Measurements from ENCODE around the gene OAT. TPM values are rescaled to one million over a fixed set of nuclear protein-coding genes. Genes with fewer than 3 reads are reported as not detected.
"Not testable (repeated sequence)": the region's sequence is repeated elsewhere in the genome, so short reads cannot be mapped to it uniquely, and the experiment has no call there.

OAT gene
- total and polyA plus RNA-seq, 7 experiments from 2014 or later, result 29.6 to 80.0 (median 44.6) TPM

DNA sequence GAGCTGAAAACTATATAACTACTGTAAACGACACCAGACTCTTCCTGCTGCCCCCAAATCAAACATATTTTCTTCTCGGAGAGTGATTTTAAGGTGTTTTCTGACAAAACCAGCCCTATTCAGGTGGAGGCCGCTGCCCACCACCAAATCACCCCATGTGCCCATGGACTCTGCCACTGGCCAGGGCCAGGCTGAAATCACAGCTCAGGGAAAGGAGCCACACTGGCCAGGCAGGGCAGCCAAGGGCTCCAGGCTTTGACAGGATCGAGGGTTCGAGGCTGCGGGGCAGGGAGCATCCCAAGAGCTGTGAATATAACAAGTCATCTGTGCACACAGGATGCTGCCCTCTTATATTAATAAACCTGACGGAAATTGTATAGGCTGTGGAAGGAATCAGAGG lies 48.3 kb downstream of the OAT start:
- Histone ChIP-seq H3K27ac (ENCODE audit: low read depth, low read length) (no peak overlapping the region), H3K4me3 (ENCODE audit: low read length) (no peak overlapping the region), H3K9me3 (ENCODE audit: control insufficient read depth in 2 of 3, low read length in 3 of 3) (no peaks in the 10 kb centered on the region), H3K36me3 (ENCODE audit: control insufficient read depth in 2 of 3, insufficient read depth in 3 of 3, low read length in 3 of 3) (no peaks in the 10 kb centered on the region), H3K4me1 (ENCODE audit: control insufficient read depth in 2 of 2, insufficient read depth in 2 of 2, low read length in 2 of 2) (no peaks in the 10 kb centered on the region), H3K27me3 (ENCODE audit: control insufficient read depth in 2 of 2, insufficient read depth in 2 of 2, low read length in 2 of 2) (no peaks in the 10 kb centered on the region)
- ATAC-seq (no peak), DNase-seq (no peak)
- POLR2A ChIA-PET, result no interaction called here
- H3K9me3 Mint-ChIP-seq, result peaks cover 0 to 4% (median 0%) of the 10 kb centered on the region in 11 donors
- H3K4me1 Mint-ChIP-seq, result peaks cover 0 to 7% (median 0%) of the 10 kb centered on the region in 7 donors
- H3K36me3 Mint-ChIP-seq, result no peaks in the 10 kb centered on the region
- intact Hi-C loops (cut with micrococcal nuclease), result no loop called here
- no peak overlapping the region for H3K27ac Mint-ChIP-seq
- no peak overlapping the region for H3K4me3 Mint-ChIP-seq
- peaks cover 3 to 23% (median 16%) of the 10 kb centered on the region in 5 donors for H3K27me3 Mint-ChIP-seq
- CTCF ChIA-PET, result no interaction called here

DNA sequence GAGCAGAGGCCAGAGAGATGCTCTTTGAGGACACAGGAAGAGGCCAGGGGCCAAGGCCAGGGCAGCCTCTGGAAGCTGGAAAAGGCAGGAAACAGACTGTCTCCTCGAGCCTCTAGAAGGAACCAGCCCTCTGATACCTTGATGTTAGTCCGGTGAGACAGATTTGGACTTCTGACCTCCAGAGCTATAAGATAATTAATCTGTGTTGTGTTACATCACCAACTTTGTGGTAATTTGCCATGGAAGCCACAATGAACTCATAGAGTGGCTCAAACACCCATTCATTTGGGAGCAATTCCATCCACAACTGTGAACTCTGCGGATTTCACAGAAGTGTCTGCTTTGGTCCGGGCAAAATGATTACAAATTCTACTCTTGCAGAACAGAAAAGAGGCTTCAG lies 48.7 kb downstream of the OAT start:
- intact Hi-C loops (cut with micrococcal nuclease), result no loop called here
- H3K9me3 Mint-ChIP-seq, result peaks cover 0 to 4% (median 0%) of the 10 kb centered on the region in 11 donors
- H3K4me3 ChIP-seq (ENCODE audit: low read length), result no peak overlapping the region
- peaks cover 0 to 7% (median 0%) of the 10 kb centered on the region in 7 donors for H3K4me1 Mint-ChIP-seq
- no peaks in the 10 kb centered on the region for H3K27me3 ChIP-seq (ENCODE audit: control insufficient read depth in 2 of 2, insufficient read depth in 2 of 2, low read length in 2 of 2)
- DNase-seq (no peak), ATAC-seq (no peak)
- H3K27ac Mint-ChIP-seq, result no peak overlapping the region
- no peak overlapping the region for H3K4me3 Mint-ChIP-seq
- H3K9me3 ChIP-seq (ENCODE audit: control insufficient read depth in 2 of 3, low read length in 3 of 3), result no peaks in the 10 kb centered on the region
- H3K36me3 ChIP-seq (ENCODE audit: control insufficient read depth in 2 of 3, insufficient read depth in 3 of 3, low read length in 3 of 3), result no peaks in the 10 kb centered on the region
- no peaks in the 10 kb centered on the region for H3K4me1 ChIP-seq (ENCODE audit: control insufficient read depth in 2 of 2, insufficient read depth in 2 of 2, low read length in 2 of 2)
- H3K27me3 Mint-ChIP-seq, result peaks cover 3 to 23% (median 16%) of the 10 kb centered on the region in 5 donors
- no peak overlapping the region for H3K27ac ChIP-seq (ENCODE audit: low read depth, low read length)
- H3K36me3 Mint-ChIP-seq, result no peaks in the 10 kb centered on the region
- ChIA-PET POLR2A (no interaction called here), CTCF (interaction anchor here (1.1 kb wide), 1 partner anchor 375 kb away, joined by 3 read pairs; no protein-coding TSS in a partner anchor)

DNA sequence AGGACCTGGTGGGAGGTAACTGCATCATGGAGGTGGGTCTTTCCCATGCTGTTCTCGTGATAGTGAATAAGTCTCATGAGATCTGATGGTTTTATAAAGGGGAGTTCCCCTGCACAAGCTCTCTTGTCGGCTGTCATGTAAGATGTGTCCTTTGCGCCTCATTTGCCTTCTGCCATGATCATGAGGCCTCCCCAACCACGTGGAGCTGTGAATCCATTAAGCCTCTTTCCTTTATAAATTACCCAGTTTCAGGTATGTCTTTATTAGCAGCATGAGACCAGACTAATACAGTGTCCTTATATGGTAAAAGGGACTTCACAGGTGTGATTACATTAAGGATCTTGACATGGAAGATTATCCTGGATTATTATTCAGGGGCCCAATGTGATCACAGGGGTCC lies 49.2 kb downstream of the OAT start:
- H3K27ac Mint-ChIP-seq; H3K4me1 ChIP-seq (ENCODE audit: control insufficient read depth in 2 of 2, insufficient read depth in 2 of 2, low read length in 2 of 2); intact Hi-C loops (cut with micrococcal nuclease); H3K4me3 ChIP-seq (ENCODE audit: low read length); ATAC-seq; H3K27me3 ChIP-seq (ENCODE audit: control insufficient read depth in 2 of 2, insufficient read depth in 2 of 2, low read length in 2 of 2); H3K36me3 ChIP-seq (ENCODE audit: control insufficient read depth in 2 of 3, insufficient read depth in 3 of 3, low read length in 3 of 3); H3K4me1 Mint-ChIP-seq; H3K4me3 Mint-ChIP-seq; H3K36me3 Mint-ChIP-seq; H3K27ac ChIP-seq (ENCODE audit: low read depth, low read length); POLR2A ChIA-PET; H3K9me3 Mint-ChIP-seq; H3K9me3 ChIP-seq (ENCODE audit: control insufficient read depth in 2 of 3, low read length in 3 of 3); DNase-seq: not testable (repeated sequence)
- H3K27me3 Mint-ChIP-seq, result peaks cover 3 to 23% (median 16%) of the 10 kb centered on the region in 5 donors
- CTCF ChIA-PET, result interaction anchor here (0.5 to 1.1 kb wide), 3 partner anchors 11 to 635 kb away, joined by 3 to 5 read pairs (median 3); no protein-coding TSS in a partner anchor

DNA sequence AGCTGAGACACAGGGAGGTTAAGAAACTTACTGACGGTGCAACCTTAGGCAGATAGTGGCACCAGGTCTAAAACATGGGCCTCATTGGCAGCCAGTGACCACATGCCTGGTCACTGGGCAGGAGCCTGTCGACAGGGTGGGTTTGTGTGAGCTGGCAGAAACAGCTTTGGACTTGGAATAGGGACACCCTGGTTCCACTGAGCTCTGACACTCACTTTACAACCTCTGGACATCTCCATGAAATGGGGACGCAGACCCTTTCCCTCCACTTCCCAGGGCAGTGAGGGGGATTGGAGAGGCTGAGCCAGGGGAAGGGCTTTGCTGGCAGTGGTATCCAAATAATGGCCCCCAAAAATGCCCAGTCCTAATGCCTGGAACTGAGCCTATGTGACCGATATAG lies 49.7 kb downstream of the OAT start:
- ChIA-PET CTCF (interaction anchor here (0.5 to 1.1 kb wide), 3 partner anchors 10 to 634 kb away, joined by 3 to 5 read pairs (median 3); no protein-coding TSS in a partner anchor), POLR2A (no interaction called here)
- Mint-ChIP-seq H3K36me3 (no peaks in the 10 kb centered on the region), H3K4me1 (peaks cover 0 to 7% (median 0%) of the 10 kb centered on the region in 7 donors), H3K27me3 (peaks cover 3 to 23% (median 16%) of the 10 kb centered on the region in 5 donors), H3K9me3 (peaks cover 0 to 4% (median 0%) of the 10 kb centered on the region in 11 donors), H3K27ac (no peak overlapping the region), H3K4me3 (no peak overlapping the region)
- intact Hi-C loops (cut with micrococcal nuclease), result no loop called here
- H3K27ac ChIP-seq (ENCODE audit: low read depth, low read length), result no peak overlapping the region
- H3K27me3 ChIP-seq (ENCODE audit: control insufficient read depth in 2 of 2, insufficient read depth in 2 of 2, low read length in 2 of 2), result no peaks in the 10 kb centered on the region
- no peaks in the 10 kb centered on the region for H3K4me1 ChIP-seq (ENCODE audit: control insufficient read depth in 2 of 2, insufficient read depth in 2 of 2, low read length in 2 of 2)
- H3K4me3 ChIP-seq (ENCODE audit: low read length), result no peak overlapping the region
- DNase-seq (no peak), ATAC-seq (no peak)
- no peaks in the 10 kb centered on the region for H3K36me3 ChIP-seq (ENCODE audit: control insufficient read depth in 2 of 3, insufficient read depth in 3 of 3, low read length in 3 of 3)
- H3K9me3 ChIP-seq (ENCODE audit: control insufficient read depth in 2 of 3, low read length in 3 of 3), result no peaks in the 10 kb centered on the region

DNA sequence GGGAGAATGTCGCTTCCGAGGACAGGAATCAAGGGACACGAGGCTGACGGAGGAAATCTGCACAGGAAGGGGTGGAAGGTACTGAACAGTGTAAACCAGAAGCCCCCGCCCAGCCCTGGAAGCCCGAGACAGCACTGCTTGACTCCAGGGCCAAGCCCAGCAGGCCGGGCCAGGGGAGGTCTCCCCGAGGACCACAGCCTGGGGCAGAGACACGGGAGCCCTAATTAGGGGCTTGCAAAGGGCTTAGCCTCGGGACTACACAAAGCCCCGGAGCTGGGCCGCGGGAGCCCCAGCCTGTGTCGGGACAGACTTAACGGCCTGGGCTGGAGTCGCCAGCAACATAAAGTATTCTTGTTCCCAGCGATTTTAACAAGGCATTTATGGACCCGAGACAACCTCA lies 50.8 kb downstream of the OAT start:
- ChIA-PET POLR2A (no interaction called here), CTCF (no interaction called here)
- no peak for DNase-seq
- H3K9me3 Mint-ChIP-seq, result peaks cover 0 to 4% (median 0%) of the 10 kb centered on the region in 11 donors
- H3K36me3 Mint-ChIP-seq, result no peaks in the 10 kb centered on the region
- H3K36me3 ChIP-seq (ENCODE audit: control insufficient read depth in 2 of 3, insufficient read depth in 3 of 3, low read length in 3 of 3), result no peaks in the 10 kb centered on the region
- H3K27ac Mint-ChIP-seq, result no peak overlapping the region
- H3K27me3 ChIP-seq (ENCODE audit: control insufficient read depth in 2 of 2, insufficient read depth in 2 of 2, low read length in 2 of 2), result no peaks in the 10 kb centered on the region
- no peaks in the 10 kb centered on the region for H3K9me3 ChIP-seq (ENCODE audit: control insufficient read depth in 2 of 3, low read length in 3 of 3)
- intact Hi-C loops (cut with micrococcal nuclease), result no loop called here
- H3K27me3 Mint-ChIP-seq, result peaks cover 3 to 22% (median 16%) of the 10 kb centered on the region in 5 donors
- no peak overlapping the region for H3K4me3 Mint-ChIP-seq
- no peaks in the 10 kb centered on the region for H3K4me1 ChIP-seq (ENCODE audit: control insufficient read depth in 2 of 2, insufficient read depth in 2 of 2, low read length in 2 of 2)
- ATAC-seq, result no peak
- no peak overlapping the region for H3K4me3 ChIP-seq (ENCODE audit: low read length)
- H3K4me1 Mint-ChIP-seq, result peaks cover 0 to 7% (median 0%) of the 10 kb centered on the region in 7 donors
- H3K27ac ChIP-seq (ENCODE audit: low read depth, low read length), result no peak overlapping the region

DNA sequence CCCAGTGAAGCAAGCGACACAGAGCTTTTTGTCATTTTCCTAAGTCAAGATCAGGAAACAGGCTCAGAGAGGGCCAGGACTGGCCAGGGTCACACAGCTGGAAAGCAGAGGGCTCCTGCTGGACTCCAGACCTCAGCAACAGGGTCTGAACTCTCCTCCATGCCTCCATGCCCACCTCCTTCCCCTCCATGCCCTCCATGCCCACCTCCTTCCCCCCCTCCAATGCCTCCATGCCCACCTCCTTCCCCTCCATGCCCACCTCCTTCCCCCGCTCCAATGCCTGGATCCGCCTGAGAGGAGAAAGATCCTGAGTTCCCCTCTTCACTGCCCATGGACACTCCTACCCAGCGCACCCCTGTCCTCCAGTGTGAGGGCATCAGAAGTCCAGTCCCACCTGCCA lies 51.3 kb downstream of the OAT start:
- Mint-ChIP-seq H3K36me3 (no peaks in the 10 kb centered on the region), H3K4me1 (peaks cover 0 to 7% (median 0%) of the 10 kb centered on the region in 7 donors), H3K27me3 (peaks cover 3 to 22% (median 16%) of the 10 kb centered on the region in 5 donors), H3K27ac (no peak overlapping the region), H3K4me3 (no peak overlapping the region), H3K9me3 (peaks cover 0 to 4% (median 0%) of the 10 kb centered on the region in 11 donors)
- ChIA-PET CTCF (interaction anchor here (0.6 kb wide), 1 partner anchor 1521 kb away, joined by 3 read pairs; no protein-coding TSS in a partner anchor), POLR2A (no interaction called here)
- Histone ChIP-seq H3K27ac (ENCODE audit: low read depth, low read length) (no peak overlapping the region), H3K36me3 (ENCODE audit: control insufficient read depth in 2 of 3, insufficient read depth in 3 of 3, low read length in 3 of 3) (no peaks in the 10 kb centered on the region), H3K27me3 (ENCODE audit: control insufficient read depth in 2 of 2, insufficient read depth in 2 of 2, low read length in 2 of 2) (no peaks in the 10 kb centered on the region), H3K9me3 (ENCODE audit: control insufficient read depth in 2 of 3, low read length in 3 of 3) (no peaks in the 10 kb centered on the region), H3K4me1 (ENCODE audit: control insufficient read depth in 2 of 2, insufficient read depth in 2 of 2, low read length in 2 of 2) (no peaks in the 10 kb centered on the region), H3K4me3 (ENCODE audit: low read length) (no peak overlapping the region)
- intact Hi-C loops (cut with micrococcal nuclease), result no loop called here
- ATAC-seq (no peak), DNase-seq (no peak)

DNA sequence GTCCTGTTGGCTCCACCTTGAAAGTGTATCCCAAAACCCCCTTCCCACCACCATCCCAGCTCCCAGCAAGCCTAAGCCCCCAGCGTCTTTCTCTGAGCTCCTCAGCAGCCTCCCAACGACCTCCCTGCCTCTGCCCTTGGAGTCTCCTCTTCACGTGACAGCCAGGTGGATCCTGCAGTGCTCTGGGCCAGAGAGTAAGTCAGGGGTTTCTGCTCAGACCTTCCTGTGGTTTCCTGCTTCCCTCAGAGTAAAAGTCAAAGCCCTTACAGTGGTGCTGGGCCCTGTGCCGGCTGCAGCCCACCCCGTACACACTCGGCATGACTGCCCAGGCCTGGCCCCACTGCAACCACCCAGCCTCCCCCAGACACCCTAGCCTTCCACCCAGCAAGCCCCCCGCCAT lies 51.9 kb downstream of the OAT start:
- ATAC-seq, result no peak
- Mint-ChIP-seq H3K4me3 (no peak overlapping the region), H3K27ac (no peak overlapping the region), H3K36me3 (no peaks in the 10 kb centered on the region), H3K27me3 (peaks cover 3 to 18% (median 16%) of the 10 kb centered on the region in 5 donors), H3K9me3 (peaks cover 0 to 2% (median 0%) of the 10 kb centered on the region in 11 donors), H3K4me1 (peaks cover 0 to 7% (median 0%) of the 10 kb centered on the region in 7 donors)
- Histone ChIP-seq H3K4me1 (ENCODE audit: control insufficient read depth in 2 of 2, insufficient read depth in 2 of 2, low read length in 2 of 2) (no peaks in the 10 kb centered on the region), H3K4me3 (ENCODE audit: low read length) (no peak overlapping the region), H3K9me3 (ENCODE audit: control insufficient read depth in 2 of 3, low read length in 3 of 3) (no peaks in the 10 kb centered on the region), H3K27me3 (ENCODE audit: control insufficient read depth in 2 of 2, insufficient read depth in 2 of 2, low read length in 2 of 2) (no peaks in the 10 kb centered on the region), H3K36me3 (ENCODE audit: control insufficient read depth in 2 of 3, insufficient read depth in 3 of 3, low read length in 3 of 3) (no peaks in the 10 kb centered on the region), H3K27ac (ENCODE audit: low read depth, low read length) (no peak overlapping the region)
- no peak for DNase-seq
- CTCF ChIA-PET, result interaction anchor here (0.6 kb wide), 1 partner anchor 1521 kb away, joined by 3 read pairs; no protein-coding TSS in a partner anchor
- POLR2A ChIA-PET, result no interaction called here
- intact Hi-C loops (cut with micrococcal nuclease), result no loop called here

All from naive thymus-derived CD4-positive, alpha-beta T cell (primary cell).